GM12878 (cell line): ENCODE data around the gene HNRNPU. TPM values are rescaled to one million over a fixed set of nuclear protein-coding genes. Genes with fewer than 3 reads are reported as not detected.

Experiments
- ATAC-seq: fragments of 200-7000 bp; cut with Tn5 transposase; 3 replicates; pipeline ENCODE4 v1.9.1; 2020; ENCODE audit warnings: mild to moderate bottlenecking, moderate library complexity
- BruUV-seq: library from RNA; stranded (reverse); fragments of 400-500 nt; replicated peaks from 2 replicates; lab custom pipeline; 2021; lab: Mats Ljungman, UMichigan
- CTCF ChIA-PET: fragments of 300-600 bp; sonication (Branson Sonifier 250); formaldehyde crosslinking; extraction: SDS; loops from one replicate; lab custom pipeline; 2021; ENCODE audit warnings: inconsistent platforms; lab: Yijun Ruan, JAX
- POLR2A ChIA-PET: fragments of 350-600 bp; formaldehyde crosslinking; extraction: SDS; loops from one replicate; lab custom pipeline; 2021; ENCODE audit warnings: inconsistent platforms; lab: Charles Lee
- RAD21 ChIA-PET: fragments of 300-600 bp; sonication (Branson Sonifier 250); formaldehyde crosslinking; loops from one replicate; lab custom pipeline; 2023; ENCODE audit warnings: antibody characterized with exemption; ENCODE audit not compliant: unreplicated experiment; lab: Charles Lee
- SMC1A ChIA-PET: fragments of 300-600 bp; sonication (Branson Sonifier 250); formaldehyde crosslinking; loops from one replicate; lab custom pipeline; 2023; ENCODE audit not compliant: unreplicated experiment, uncharacterized antibody; lab: Charles Lee
- DNase-seq: peaks from one replicate; pipeline ENCODE4 v3.0.0-alpha.2; 2011; ENCODE audit warnings: low read depth, low spot score
- FAIRE-seq: peaks from 3 replicates; lab custom pipeline; 2011; peaks lifted over from hg19 to GRCh38; lab: Jason Lieb, UNC
- H2AFZ ChIP-seq: 2 replicates; pipeline ENCODE4 v1.6.0; 2011; ENCODE audit warnings: low read depth, low read length, control low read depth; ENCODE audit not compliant: control insufficient read depth
- H3K27ac ChIP-seq: 2 replicates; pipeline ENCODE4 v1.5.1; 2011; ENCODE audit warnings: control low read depth; ENCODE audit not compliant: control insufficient read depth, insufficient read depth
- H3K27me3 ChIP-seq, 2 experiments: replicated peaks in 1 of 2; 2 replicates each; pipeline versions ENCODE4 v1.6.0 to v1.6.1; 2011; ENCODE audit warnings: low read length in 1 of 2; ENCODE audit not compliant: control insufficient read depth in 2 of 2, insufficient read depth in 2 of 2
- H3K36me3 ChIP-seq, 2 experiments: 2 replicates each; pipeline ENCODE4 v1.5.1; 2011; ENCODE audit warnings: low read length in 1 of 2; ENCODE audit not compliant: control insufficient read depth in 2 of 2, insufficient read depth in 2 of 2
- H3K4me1 ChIP-seq: 2 replicates; pipeline ENCODE4 v1.6.1; 2011; ENCODE audit warnings: mild to moderate bottlenecking, low read length, moderate library complexity, mixed read lengths; ENCODE audit not compliant: control insufficient read depth, insufficient read depth
- H3K4me2 ChIP-seq: 2 replicates; pipeline ENCODE4 v1.6.0; 2011; ENCODE audit warnings: control low read depth; ENCODE audit not compliant: control insufficient read depth, insufficient read depth
- H3K4me3 ChIP-seq: fragments of 200-600 bp; sonication (generic); 2 replicates; pipeline ENCODE4 v1.5.1; 2016
- H3K79me2 ChIP-seq: 2 replicates; pipeline ENCODE4 v1.6.0; 2011; ENCODE audit warnings: low read length; ENCODE audit not compliant: control insufficient read depth, insufficient read depth
- H3K9ac ChIP-seq: 2 replicates; pipeline ENCODE4 v1.8.0; 2011; ENCODE audit warnings: low read length, control low read depth, mixed read lengths; ENCODE audit not compliant: control insufficient read depth, insufficient read depth
- H3K9me3 ChIP-seq: replicated peaks from 3 replicates; pipeline ENCODE4 v1.5.1; 2011; ENCODE audit warnings: mild to moderate bottlenecking, low read length; ENCODE audit not compliant: control insufficient read depth, insufficient read depth
- H4K20me1 ChIP-seq: 2 replicates; pipeline ENCODE4 v1.6.0; 2011; ENCODE audit not compliant: control insufficient read depth, insufficient read depth
- BCL11A ChIP-seq: IDR thresholded peaks from 2 replicates; pipeline ENCODE4 v1.6.1; 2011; ENCODE audit warnings: low read depth, low read length
- CBFB ChIP-seq: IDR thresholded peaks from 2 replicates; pipeline ENCODE4 v1.6.1; 2016; ENCODE audit warnings: antibody characterized with exemption, low read depth
- CHD1 ChIP-seq: IDR thresholded peaks from 2 replicates; pipeline ENCODE4 v1.6.1; 2012; ENCODE audit warnings: low read depth, low read length, improper control_type of control experiment
- E2F8 ChIP-seq: fragments of 450-650 bp; IDR thresholded peaks from 2 replicates; pipeline ENCODE4 v1.6.1; 2018; ENCODE audit warnings: mild to moderate bottlenecking, low read depth, moderate library complexity; ENCODE audit not compliant: partially characterized antibody
- PKNOX1 ChIP-seq: fragments of 450-650 bp; IDR thresholded peaks from 2 replicates; pipeline ENCODE4 v1.6.1; 2016; ENCODE audit warnings: mild to moderate bottlenecking
- RELB ChIP-seq: fragments of 450-650 bp; IDR thresholded peaks from 2 replicates; pipeline ENCODE4 v1.6.1; 2017; ENCODE audit warnings: low read depth, mild to moderate bottlenecking, moderate library complexity
- SMARCA5 ChIP-seq: fragments of 450-650 bp; IDR thresholded peaks from 2 replicates; pipeline ENCODE4 v1.6.1; 2017; ENCODE audit warnings: mild to moderate bottlenecking
- ZBED1 ChIP-seq: IDR thresholded peaks from 2 replicates; pipeline ENCODE4 v1.6.1; 2016; ENCODE audit warnings: borderline replicate concordance
- ZZZ3 ChIP-seq: IDR thresholded peaks from 2 replicates; pipeline ENCODE4 v1.6.1; 2011; ENCODE audit warnings: low read depth; ENCODE audit not compliant: control insufficient read depth, insufficient read length
- WGBS: methylation state at CpG from one replicate; pipeline ENCODE4 v1.1.6; 2016; ENCODE audit warnings: low lambda C conversion rate; ENCODE audit not compliant: insufficient replicate concordance, insufficient coverage; ENCODE audit errors: missing lambda C conversion rate; 5-methylcytosine and 5-hydroxymethylcytosine counted together
- in situ Hi-C: fragments of 300-500 bp; cut with MboI; formaldehyde crosslinking; loops from 9 replicates; pipeline ENCODE4 v1.14.3; 2018; ENCODE audit warnings: mixed read lengths
- intact Hi-C: fragments of 100-400 bp; cut with micrococcal nuclease; formaldehyde crosslinking; loops from one replicate; pipeline ENCODE4 v1.14.2; 2022; ENCODE audit not compliant: unreplicated experiment
- polyA plus RNA-seq, 11 experiments: library from polyadenylated mRNA; depleted of rRNA in 4 of 11; unstranded in 6 of 11; stranded (reverse) in 5 of 11; fragments of >200 nt; fragmentation: Nextera tagmentation in 4 of 11; fragmentation: Illumina TruSeq in 1 of 11; extraction: Ambion mirVana in 4 of 11; extraction: Trizol in 1 of 11; gene quantifications; 1 replicate in 1 of 11; 2 replicates in 10 of 11; pipeline versions ENCODE4 v1.2.1 to v1.2.3, GENCODE V29; 2011 to 2016; ENCODE audit warnings: inconsistent platforms in 2 of 11, missing spikeins in 2 of 11, low read depth in 1 of 11
- total RNA-seq, 4 experiments: library from RNA; depleted of rRNA in 3 of 4; stranded (reverse); fragments of >200 nt in 3 of 4; fragmentation: Illumina TruSeq in 1 of 4; extraction: Trizol in 1 of 4; gene quantifications; 2 replicates each; pipeline versions ENCODE4 v1.2.1 to v1.2.3, GENCODE V29; 2013 to 2021

The HNRNPU gene
- total and polyA plus RNA-seq, 10 of the 15 experiments (the other 5 are each of a cell fraction or from before 2014, with no cell fraction given): 163 to 569 (median 420) TPM

GRCh38 chr1:244913806-244914205, 49.5 kb upstream of the HNRNPU start:
- POLR2A ChIA-PET: no interaction called here
- in situ Hi-C loops: no loop called here
- CTCF ChIA-PET: no interaction called here
- Histone ChIP-seq H3K4me1 (no peaks in the 10 kb centered on the region), H3K9me3 (no peaks in the 10 kb centered on the region), H3K9ac (no peak overlapping the region)
- no peak for ATAC-seq
- RAD21 ChIA-PET: no interaction called here
- no peak for TF ChIP-seq ZBED1
- TF ChIP-seq CHD1: no peak
- TF ChIP-seq BCL11A: no peak
- no peak for TF ChIP-seq SMARCA5
- no peak for TF ChIP-seq RELB
- TF ChIP-seq ZZZ3: no peak
- no peak for TF ChIP-seq E2F8
- TF ChIP-seq PKNOX1: no peak
- TF ChIP-seq CBFB: no peak
- TF ChIP-seq, all 136 proteins: peak for 0
- intact Hi-C loops: no loop called here
- 90% methylated on average over 15 of the region's 15 CpGs for WGBS
- no peaks in the 10 kb centered on the region for H4K20me1 ChIP-seq
- SMC1A ChIA-PET: no interaction called here
- H3K27ac ChIP-seq: no peak overlapping the region
- H2AFZ ChIP-seq: no peak overlapping the region
- H3K4me3 ChIP-seq: no peak overlapping the region
- no peak for DNase-seq
- H3K27me3 ChIP-seq: no peaks in the 10 kb centered on the region
- H3K79me2 ChIP-seq: no peaks in the 10 kb centered on the region
- H3K4me2 ChIP-seq: no peak overlapping the region
- no TSS peak for BruUV-seq
- no peaks in the 10 kb centered on the region for H3K36me3 ChIP-seq
- no peak for FAIRE-seq
